Measurements from ENCODE around the gene CDC42BPB.

The CDC42BPB gene

GRCh38 chr14:103099081-103099732 lies 41.9 kb upstream of the CDC42BPB start:
- H3K27ac Mint-ChIP-seq: no peak overlapping the region
- peaks cover 20% of the 10 kb centered on the region for H3K27me3 Mint-ChIP-seq (ENCODE audit: low read depth)
- H3K9me3 Mint-ChIP-seq: no peaks in the 10 kb centered on the region
- no peaks in the 10 kb centered on the region for H3K4me1 Mint-ChIP-seq (ENCODE audit: low read depth)
- no peak overlapping the region for H3K4me3 Mint-ChIP-seq
- no peaks in the 10 kb centered on the region for H3K36me3 Mint-ChIP-seq (ENCODE audit: low read depth)

DNA sequence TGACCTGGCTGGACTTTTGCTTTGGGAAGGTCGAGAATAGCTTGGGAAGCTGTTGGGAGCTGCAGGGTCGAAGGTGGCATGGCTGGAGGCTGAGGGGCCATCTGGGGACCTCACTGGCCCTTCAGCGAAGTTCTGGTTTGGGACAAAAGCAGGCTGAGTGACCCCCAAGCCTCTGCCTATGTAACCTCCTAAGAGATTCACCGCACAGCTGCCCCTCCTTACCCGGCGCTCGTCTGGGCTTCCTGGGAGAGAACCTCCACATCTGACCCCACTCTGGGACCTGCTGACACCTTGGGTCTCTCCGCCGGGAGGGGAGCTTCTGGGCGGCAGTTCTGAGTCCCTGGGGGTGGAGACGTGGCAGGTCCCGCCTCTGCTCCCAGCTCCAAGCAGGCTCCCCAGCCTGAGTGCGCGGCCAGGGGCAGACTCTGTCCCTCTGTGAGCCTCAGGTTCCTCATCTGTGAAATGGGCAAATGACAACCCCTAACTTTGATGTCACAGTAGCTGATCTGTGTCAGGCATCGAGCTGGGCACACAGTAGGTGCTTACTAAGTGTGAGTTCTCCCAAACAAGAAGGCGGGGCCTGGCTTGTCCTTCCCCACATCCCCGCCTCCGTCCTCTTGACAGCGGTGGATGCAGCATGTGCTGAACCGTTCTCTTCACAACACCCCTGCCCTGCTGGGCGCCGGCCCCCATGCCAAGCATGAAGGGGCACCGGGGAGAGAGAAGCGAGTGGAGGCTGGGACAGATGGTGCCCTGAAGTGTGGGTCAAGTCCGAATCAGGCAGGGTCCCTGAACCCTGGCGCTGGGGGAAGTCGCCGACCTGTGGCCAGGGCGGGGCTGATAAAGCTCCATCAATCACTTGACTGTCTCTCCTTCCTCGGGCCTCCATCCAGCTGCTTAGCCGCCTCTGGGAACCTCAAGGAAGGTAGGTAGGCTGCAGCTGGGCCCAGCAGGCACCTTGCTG lies 40.9 kb upstream of the CDC42BPB start:
- no peaks in the 10 kb centered on the region for H3K36me3 Mint-ChIP-seq (ENCODE audit: low read depth)
- peaks cover 15% of the 10 kb centered on the region for H3K27me3 Mint-ChIP-seq (ENCODE audit: low read depth)
- H3K4me3 Mint-ChIP-seq: no peak overlapping the region
- no peaks in the 10 kb centered on the region for H3K4me1 Mint-ChIP-seq (ENCODE audit: low read depth)
- H3K27ac Mint-ChIP-seq: no peak overlapping the region
- no peaks in the 10 kb centered on the region for H3K9me3 Mint-ChIP-seq

DNA sequence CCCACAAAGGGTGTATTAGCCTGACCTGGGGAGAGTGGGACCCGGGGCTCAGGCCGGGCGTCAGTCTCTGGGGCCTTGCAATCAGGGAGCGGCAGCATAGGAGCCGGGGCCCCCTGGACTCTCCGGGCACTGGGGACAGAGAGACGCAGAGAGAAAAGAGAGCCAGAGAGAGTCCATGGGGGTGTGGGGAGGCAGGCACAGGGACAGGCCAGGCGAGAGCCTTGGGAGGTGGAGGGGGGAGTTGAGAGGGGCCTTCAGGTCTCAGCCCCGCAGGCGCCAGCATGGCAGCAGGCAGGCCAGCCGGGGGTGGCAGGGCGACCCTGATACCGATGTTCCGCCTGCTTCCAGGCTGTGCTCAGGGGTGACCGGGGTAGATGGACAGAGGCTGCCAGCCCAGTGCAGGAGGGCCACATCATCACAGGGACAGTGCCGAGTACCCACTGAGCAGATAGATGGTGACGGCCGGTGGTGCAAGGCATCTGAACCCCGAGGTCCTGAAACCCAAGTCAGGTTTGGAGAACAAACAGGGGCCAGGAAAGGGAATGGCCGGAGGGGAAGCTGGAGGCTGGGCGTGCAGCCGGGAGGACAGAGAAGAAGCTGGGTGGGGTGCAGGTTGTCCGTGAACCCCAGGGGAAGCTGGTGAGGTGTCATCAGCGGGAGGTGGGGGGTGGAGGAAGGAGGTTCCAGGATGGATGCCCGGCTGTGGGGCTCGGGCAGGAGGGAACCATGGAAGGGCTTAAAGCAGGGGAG lies 40.1 kb upstream of the CDC42BPB start:
- Mint-ChIP-seq H3K27me3 (ENCODE audit: low read depth) (peaks cover 10% of the 10 kb centered on the region), H3K9me3 (no peaks in the 10 kb centered on the region), H3K4me3 (no peak overlapping the region), H3K4me1 (ENCODE audit: low read depth) (no peaks in the 10 kb centered on the region), H3K27ac (no peak overlapping the region), H3K36me3 (ENCODE audit: low read depth) (no peaks in the 10 kb centered on the region)

DNA sequence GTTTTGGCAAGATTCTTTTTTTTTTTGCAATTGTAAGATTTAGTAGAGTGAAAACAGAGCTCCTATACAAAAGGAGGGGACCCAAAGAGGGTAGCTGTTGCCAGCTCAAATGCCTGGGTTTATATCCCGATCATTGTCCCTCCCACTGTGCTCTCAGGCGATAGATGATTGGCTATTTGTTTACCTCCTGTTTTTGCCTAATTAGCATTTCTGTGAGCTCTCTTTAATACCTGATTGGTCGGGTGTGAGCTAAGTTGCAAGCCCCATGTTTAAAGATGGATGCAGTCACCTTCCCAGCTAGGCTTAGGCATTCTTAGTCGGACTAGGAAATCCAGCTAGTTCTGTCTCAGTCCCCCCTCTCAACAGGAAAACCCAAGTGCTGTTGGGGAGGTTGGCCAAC lies 39.0 kb upstream of the CDC42BPB start:
- no peak overlapping the region for H3K4me3 Mint-ChIP-seq
- H3K36me3 Mint-ChIP-seq (ENCODE audit: low read depth): no peaks in the 10 kb centered on the region
- no peaks in the 10 kb centered on the region for H3K9me3 Mint-ChIP-seq
- peaks cover 6% of the 10 kb centered on the region for H3K27me3 Mint-ChIP-seq (ENCODE audit: low read depth)
- no peak overlapping the region for H3K27ac Mint-ChIP-seq
- no peaks in the 10 kb centered on the region for H3K4me1 Mint-ChIP-seq (ENCODE audit: low read depth)

DNA sequence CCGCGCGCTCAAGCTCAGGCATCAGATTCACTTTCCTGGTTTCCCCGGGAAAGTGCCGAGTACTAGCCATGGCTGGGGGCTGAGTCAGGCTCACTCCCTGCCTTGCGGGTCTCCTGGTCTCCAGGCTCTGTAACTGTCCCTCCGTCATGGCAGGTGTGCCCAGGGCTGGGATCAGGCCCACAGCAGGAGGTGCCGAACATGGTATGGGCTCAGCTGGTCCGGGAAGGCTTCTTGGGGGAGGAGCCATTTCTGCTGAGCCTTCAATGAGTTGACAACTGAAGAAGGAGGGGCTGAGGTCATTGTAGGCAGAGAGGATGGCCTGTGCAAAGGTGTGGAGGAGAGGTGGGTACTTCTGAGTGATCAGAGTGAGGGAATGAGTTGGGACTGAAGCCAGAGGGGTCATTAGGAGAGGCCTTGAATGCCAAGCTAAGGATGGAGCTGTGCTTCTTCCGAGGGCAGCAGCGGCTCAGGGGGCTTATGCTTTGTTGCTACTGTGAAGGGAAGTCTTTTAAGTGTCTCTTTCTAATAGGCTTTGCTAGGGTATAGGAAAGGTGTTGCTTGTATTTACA lies 37.9 kb upstream of the CDC42BPB start:
- Mint-ChIP-seq H3K27ac (no peak overlapping the region), H3K4me3 (no peak overlapping the region)

GRCh38 chr14:103094406-103095209 lies 37.3 kb upstream of the CDC42BPB start, which contains the start of gene EXOC3L4:
Gene EXOC3L4 (plus strand): TSS chr14:103094725. CDS start chr14:103100220, 5,495 bp downstream.
- no peaks in the 10 kb centered on the region for H3K9me3 Mint-ChIP-seq
- no peak within 1 kb of the TSS for H3K4me3 Mint-ChIP-seq
- no peak within 1 kb of the TSS for H3K27ac Mint-ChIP-seq
- no peaks in the 10 kb centered on the region for H3K4me1 Mint-ChIP-seq (ENCODE audit: low read depth)
- peaks cover 3% of the 10 kb centered on the region for H3K27me3 Mint-ChIP-seq (ENCODE audit: low read depth)
- no peaks in the 10 kb centered on the region for H3K36me3 Mint-ChIP-seq (ENCODE audit: low read depth)

More for the DNA sequence above, 37.9 kb upstream of the CDC42BPB start:
- no peaks in the 10 kb centered on the region for H3K4me1 Mint-ChIP-seq (ENCODE audit: low read depth)
- H3K27me3 Mint-ChIP-seq (ENCODE audit: low read depth): peaks cover 3% of the 10 kb centered on the region
- H3K9me3 Mint-ChIP-seq: no peaks in the 10 kb centered on the region
- no peaks in the 10 kb centered on the region for H3K36me3 Mint-ChIP-seq (ENCODE audit: low read depth)

DNA sequence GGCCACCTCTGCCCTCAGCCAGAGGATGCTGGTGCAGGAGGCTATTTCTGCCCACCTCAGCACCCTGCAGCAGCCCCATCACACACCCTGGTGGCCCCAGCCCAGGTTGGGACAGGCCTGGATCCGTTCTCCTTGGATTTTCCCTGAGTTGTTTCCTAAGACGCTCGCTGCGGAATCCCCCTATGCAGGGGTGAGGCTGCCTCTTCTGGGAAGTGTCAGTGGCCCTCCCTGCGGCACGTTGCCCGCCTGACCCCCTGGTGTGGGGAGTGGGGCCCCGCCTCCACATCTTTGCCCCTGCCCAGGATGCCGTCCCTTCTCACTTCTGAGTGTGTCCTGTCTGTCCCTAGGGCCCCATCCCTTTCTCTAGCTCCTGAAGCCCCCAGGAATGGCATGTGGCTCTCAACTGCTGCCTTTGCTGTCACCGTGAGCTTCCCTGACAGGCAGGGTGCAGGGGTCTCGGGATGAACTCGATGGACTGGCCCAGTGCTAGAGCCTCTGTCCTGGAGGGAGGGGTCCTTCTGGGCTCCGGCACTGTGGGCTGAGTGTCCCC lies 36.6 kb upstream of the CDC42BPB start:
- H3K4me1 Mint-ChIP-seq (ENCODE audit: low read depth): no peaks in the 10 kb centered on the region
- H3K27ac Mint-ChIP-seq: no peak overlapping the region
- no peak overlapping the region for H3K4me3 Mint-ChIP-seq
- H3K27me3 Mint-ChIP-seq (ENCODE audit: low read depth): peaks cover 3% of the 10 kb centered on the region
- no peaks in the 10 kb centered on the region for H3K36me3 Mint-ChIP-seq (ENCODE audit: low read depth)
- no peaks in the 10 kb centered on the region for H3K9me3 Mint-ChIP-seq

DNA sequence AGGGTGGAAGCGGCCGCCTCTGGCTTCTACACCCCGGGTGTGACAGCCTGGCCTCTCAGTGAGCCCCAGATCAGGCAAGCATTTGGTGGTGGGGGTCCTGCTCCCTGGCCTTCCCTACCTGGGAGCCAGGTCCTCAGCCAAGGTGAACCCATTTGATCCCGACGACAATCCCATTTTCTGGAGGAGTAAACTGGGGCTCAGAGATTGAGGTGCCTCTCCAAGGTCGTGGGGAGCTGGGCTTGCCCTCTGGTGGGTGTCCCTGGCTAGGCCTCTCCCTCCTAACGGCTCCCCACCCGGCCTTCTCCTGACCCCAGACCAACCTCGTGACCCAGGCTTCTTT lies 34.5 kb upstream of the CDC42BPB start:
- no peaks in the 10 kb centered on the region for H3K9me3 Mint-ChIP-seq
- H3K27ac Mint-ChIP-seq: no peak overlapping the region
- H3K27me3 Mint-ChIP-seq (ENCODE audit: low read depth): peaks cover 3% of the 10 kb centered on the region
- H3K4me3 Mint-ChIP-seq: no peak overlapping the region
- H3K36me3 Mint-ChIP-seq (ENCODE audit: low read depth): no peaks in the 10 kb centered on the region
- H3K4me1 Mint-ChIP-seq (ENCODE audit: low read depth): no peaks in the 10 kb centered on the region

- peaks cover 3% of the 10 kb centered on the region for H3K27me3 Mint-ChIP-seq (ENCODE audit: low read depth)
- H3K9me3 Mint-ChIP-seq: no peaks in the 10 kb centered on the region
- H3K27ac Mint-ChIP-seq: no peak overlapping the region
- no peaks in the 10 kb centered on the region for H3K36me3 Mint-ChIP-seq (ENCODE audit: low read depth)
- H3K4me3 Mint-ChIP-seq: no peak overlapping the region
- H3K4me1 Mint-ChIP-seq (ENCODE audit: low read depth): no peaks in the 10 kb centered on the region
Measured at GRCh38 chr14:103091041-103091882, 33.9 kb upstream of the CDC42BPB start.

DNA sequence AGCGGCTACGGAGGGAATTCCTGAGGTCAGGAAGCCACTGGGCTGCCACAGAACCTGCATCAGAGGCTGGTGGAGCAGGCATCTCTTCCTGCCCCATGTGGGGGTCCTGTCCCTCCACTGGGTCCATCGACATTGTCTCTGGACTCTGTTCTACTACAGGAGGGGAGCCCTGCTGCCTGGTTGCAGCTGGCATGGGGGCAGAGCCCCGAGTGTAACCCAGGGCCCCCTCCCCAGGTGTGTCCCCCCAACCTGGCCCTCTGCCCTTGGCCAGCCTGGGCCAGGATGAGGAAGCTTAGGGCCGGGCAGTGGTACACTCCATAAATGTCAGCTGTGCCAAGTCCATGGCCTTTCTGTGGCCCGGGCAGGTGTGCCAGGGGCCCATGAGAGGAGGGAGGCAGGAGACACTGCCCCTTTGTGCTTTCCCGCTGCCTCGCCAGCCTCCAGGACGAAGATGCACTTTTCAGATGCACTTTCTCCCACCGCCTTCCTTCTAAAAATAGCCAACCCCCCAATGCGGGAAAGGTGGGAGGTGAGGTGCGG lies 33.2 kb upstream of the CDC42BPB start:
- no peaks in the 10 kb centered on the region for H3K9me3 Mint-ChIP-seq
- H3K36me3 Mint-ChIP-seq (ENCODE audit: low read depth): no peaks in the 10 kb centered on the region
- H3K27me3 Mint-ChIP-seq (ENCODE audit: low read depth): peaks cover 3% of the 10 kb centered on the region
- no peak overlapping the region for H3K4me3 Mint-ChIP-seq
- H3K4me1 Mint-ChIP-seq (ENCODE audit: low read depth): no peaks in the 10 kb centered on the region
- H3K27ac Mint-ChIP-seq: no peak overlapping the region

- H3K9me3 Mint-ChIP-seq: no peaks in the 10 kb centered on the region
- peaks cover 5% of the 10 kb centered on the region for H3K27me3 Mint-ChIP-seq (ENCODE audit: low read depth)
- no peak overlapping the region for H3K4me3 Mint-ChIP-seq
- no peaks in the 10 kb centered on the region for H3K4me1 Mint-ChIP-seq (ENCODE audit: low read depth)
- no peak overlapping the region for H3K27ac Mint-ChIP-seq
- H3K36me3 Mint-ChIP-seq (ENCODE audit: low read depth): no peaks in the 10 kb centered on the region
Measured at GRCh38 chr14:103089386-103090335, 32.3 kb upstream of the CDC42BPB start.

DNA sequence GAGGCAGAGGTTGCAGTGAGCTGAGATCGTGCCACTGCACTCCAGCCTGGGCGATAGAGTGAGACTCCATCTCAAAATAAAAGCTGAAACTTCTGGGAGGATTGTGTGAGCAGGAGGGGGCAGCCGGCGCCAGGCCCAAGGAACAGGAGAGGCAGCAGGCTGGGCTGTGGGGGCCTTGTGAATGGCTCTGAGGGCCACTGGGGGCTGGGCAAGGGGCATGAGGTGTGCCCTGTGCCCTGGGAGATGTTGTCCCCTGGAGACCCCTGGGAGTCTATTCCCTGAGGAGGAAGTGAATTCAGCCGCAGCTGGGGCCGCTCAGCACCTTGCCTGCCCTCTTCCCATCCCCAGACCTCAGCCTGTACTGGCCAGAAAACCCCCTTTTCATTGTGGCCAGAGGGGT lies 31.6 kb upstream of the CDC42BPB start:
- H3K4me3 Mint-ChIP-seq: no peak overlapping the region
- peaks cover 7% of the 10 kb centered on the region for H3K27me3 Mint-ChIP-seq (ENCODE audit: low read depth)
- no peaks in the 10 kb centered on the region for H3K4me1 Mint-ChIP-seq (ENCODE audit: low read depth)
- no peaks in the 10 kb centered on the region for H3K9me3 Mint-ChIP-seq
- H3K27ac Mint-ChIP-seq: no peak overlapping the region
- no peaks in the 10 kb centered on the region for H3K36me3 Mint-ChIP-seq (ENCODE audit: low read depth)
